RCC 7860 (cell line): ENCODE data around the gene PDE5A.

ENCODE experiments used
- DNase-seq: peaks from one replicate; pipeline ENCODE4 v3.0.0-alpha.2; 2015; ENCODE audit warnings: low spot score
- FAIRE-seq: peaks from 2 replicates; lab custom pipeline; 2012; peaks lifted over from hg19 to GRCh38; lab: Jason Lieb, UNC

The PDE5A gene

DNA sequence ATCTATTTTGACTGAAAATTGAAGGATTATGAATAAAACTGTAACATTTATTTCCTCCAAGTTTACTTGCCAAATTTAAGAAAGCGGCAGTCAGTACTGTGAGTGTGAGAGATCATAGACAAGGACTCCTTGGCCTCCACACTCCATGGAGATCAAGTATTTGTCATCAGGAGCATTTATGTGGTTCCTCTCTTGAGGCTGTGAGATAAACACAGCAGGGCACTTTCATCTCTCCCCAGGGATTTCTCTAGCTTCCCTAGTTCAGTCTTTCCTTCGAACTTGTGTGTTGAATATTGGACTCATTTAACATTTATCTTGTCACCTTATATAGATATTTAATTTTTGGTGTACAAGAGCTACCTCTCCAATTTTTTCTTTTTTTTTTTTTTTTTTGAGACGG lies 40.8 kb downstream of the PDE5A start:
- FAIRE-seq (no peak), DNase-seq (no peak)

DNA sequence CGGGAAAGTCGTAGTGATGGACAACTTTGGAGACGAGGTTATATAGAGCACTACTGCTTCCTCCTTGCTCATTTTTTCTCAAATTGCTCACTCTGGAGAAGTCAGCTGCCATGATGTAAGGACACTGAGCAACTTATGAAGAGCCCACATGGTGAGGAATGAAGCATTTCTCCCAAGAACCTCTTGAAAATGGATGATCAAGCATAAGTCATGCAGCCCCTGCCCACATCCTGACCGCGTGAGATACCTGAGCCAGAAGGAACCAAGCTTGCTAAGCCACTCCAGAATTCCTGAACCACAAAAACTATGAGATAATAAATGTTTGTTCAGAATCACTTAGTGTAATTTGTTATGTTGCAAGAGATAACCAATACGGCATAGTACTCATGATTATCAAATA lies 42.8 kb downstream of the PDE5A start:
- DNase-seq (peak; percentile 33), FAIRE-seq (no peak)

DNA sequence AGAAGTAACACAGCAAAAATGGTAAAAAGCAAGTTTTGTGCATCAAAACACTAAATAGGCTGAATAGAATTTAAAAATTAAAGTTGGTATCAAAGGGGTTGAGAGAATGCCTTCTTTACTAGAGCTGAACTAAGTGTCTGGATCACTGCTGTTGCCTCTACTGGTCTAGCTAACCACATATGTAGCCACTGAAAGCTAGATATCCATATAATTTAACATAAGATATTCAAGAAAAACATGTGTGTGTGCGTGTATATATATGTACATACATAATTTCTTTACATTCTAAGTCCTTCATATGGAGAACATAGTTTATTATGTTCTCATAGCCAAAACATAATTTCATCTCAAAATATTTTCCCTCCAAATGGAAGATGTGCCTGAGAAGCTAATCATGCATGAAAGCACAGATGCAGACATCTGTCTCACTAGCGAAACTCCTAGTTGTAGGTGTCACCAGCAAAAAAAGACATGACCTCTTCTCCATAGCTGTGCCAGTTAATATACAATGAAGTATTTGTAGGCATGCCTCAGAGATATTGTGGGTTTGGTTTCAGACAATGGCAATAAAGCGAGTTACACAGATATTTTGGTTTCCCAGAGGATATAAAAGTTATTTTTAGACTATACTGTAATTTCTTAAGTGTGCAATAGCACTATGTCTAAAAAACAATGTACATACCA lies 47.3 kb downstream of the PDE5A start:
- no peak for DNase-seq
- FAIRE-seq, result no peak

DNA sequence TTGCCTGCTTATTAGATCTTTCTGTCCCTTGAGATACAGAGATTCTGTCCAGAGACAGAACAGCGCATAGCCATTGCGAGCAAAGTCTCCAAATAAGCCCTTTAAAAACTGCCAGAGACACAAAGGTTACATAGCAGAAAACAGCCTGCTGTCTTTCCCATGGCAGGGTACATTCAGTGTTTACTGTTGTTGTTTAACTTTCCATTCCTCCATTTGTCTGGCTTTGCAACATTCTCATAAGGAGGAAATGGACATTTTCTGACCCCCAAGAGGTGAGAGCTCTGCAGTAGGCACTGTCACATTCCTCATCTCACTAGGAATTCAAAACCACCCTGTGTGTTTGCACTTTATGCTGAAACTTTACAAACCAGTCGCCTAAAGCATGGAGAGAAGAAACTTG lies 48.3 kb downstream of the PDE5A start:
- DNase-seq (no peak), FAIRE-seq (no peak)

- DNase-seq, result no peak
- FAIRE-seq, result no peak
Observed at GRCh38 chr4:119579823-119580222, 48.8 kb downstream of the PDE5A start.

DNA sequence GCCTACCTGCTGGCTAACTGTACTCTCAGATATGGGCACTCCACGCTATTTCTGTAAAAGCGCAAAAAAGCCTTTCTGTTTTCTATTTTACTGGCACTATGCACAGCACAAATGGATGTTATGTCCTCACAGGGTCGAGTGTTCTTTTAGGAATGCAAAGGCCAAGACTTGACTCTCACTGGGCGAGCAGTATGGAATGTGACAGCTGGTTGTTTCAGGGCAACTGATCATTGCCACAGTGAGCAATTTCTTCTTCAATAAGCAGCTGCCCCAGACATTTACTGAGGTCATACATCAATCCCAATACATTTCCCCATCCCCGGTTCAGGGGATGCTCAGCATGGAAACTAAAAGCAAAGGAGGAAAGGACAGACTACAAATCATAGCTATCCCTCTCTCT lies 58.2 kb downstream of the PDE5A start:
- no peak for FAIRE-seq
- no peak for DNase-seq

GRCh38 chr4:119564106-119564505 lies 64.5 kb downstream of the PDE5A start:
- no peak for FAIRE-seq
- DNase-seq, result no peak

DNA sequence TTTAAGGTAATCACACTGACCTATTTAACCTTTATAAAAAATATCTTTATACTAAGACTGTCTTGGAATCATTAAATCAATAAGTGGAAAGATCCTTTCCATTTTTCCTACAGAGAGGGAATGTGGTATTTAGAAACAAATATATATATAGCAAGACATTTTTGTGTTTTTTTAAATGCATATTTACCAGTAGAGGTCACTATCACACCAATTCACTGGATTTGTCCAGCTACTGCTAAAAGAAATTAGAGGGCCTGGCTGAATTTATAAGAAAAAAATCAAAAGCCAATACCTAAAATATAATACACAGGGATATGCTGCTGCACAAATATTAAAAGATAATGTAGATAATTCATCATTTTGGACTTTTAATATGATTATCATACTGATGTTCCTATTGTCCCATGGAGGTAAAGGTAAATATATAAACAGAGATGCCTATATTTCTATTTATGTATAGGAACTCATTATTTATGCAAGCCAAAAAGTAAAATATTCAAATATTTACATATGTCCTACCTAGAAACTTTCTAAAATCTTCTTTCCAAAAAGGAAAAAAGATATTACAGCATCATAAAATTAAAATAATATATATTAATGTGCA lies 69.5 kb downstream of the PDE5A start:
- peak; percentile 52 for FAIRE-seq
- DNase-seq, result peak; percentile 20

GRCh38 chr4:119550857-119551532 lies 77.6 kb downstream of the PDE5A start:
- DNase-seq (no peak), FAIRE-seq (no peak)

GRCh38 chr4:119549639-119550038 lies 79.0 kb downstream of the PDE5A start:
- DNase-seq, result no peak
- no peak for FAIRE-seq

GRCh38 chr4:119543779-119544178 lies 84.8 kb downstream of the PDE5A start:
- FAIRE-seq (no peak), DNase-seq (no peak)

DNA sequence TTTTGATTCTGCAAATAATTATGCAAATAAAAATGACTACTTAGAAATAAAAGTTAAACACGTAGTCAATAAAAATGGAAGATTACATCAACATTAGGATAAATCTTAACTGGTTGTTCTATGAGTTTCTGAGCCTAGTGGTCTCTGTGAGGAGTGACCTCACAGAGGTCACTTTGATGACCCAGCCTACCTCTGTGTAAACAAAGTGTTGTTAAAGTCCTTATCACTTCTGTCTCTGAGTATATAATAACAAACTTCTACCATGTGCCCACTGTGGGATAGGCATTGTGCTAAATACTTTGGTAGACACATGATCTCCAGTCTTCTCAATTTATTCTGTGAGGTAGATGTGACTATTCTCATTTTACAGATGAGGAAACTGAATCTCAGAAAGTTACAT lies 85.4 kb downstream of the PDE5A start:
- FAIRE-seq (no peak), DNase-seq (no peak)

- FAIRE-seq (no peak), DNase-seq (no peak)
Observed at GRCh38 chr4:119540249-119540648, 88.4 kb downstream of the PDE5A start.

DNA sequence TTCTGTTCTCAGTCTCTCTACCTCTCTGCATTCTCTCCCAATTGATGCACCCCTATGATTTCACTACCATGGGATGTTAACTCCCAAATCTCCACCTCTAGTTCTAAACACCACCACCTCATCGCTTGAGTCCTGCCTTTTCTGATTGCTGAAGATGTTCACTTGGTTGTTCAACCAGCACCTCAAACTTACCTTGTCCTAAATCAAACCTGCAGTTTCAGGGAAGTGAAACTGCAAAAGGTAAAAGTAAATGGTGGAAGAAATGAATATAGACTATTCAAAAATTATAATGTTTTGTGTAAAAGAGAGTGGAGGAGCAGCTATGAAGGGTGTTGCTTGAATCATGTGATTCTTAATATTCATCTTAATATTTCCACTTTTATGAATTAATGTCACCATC lies 91.0 kb downstream of the PDE5A start:
- FAIRE-seq (no peak), DNase-seq (no peak)

DNA sequence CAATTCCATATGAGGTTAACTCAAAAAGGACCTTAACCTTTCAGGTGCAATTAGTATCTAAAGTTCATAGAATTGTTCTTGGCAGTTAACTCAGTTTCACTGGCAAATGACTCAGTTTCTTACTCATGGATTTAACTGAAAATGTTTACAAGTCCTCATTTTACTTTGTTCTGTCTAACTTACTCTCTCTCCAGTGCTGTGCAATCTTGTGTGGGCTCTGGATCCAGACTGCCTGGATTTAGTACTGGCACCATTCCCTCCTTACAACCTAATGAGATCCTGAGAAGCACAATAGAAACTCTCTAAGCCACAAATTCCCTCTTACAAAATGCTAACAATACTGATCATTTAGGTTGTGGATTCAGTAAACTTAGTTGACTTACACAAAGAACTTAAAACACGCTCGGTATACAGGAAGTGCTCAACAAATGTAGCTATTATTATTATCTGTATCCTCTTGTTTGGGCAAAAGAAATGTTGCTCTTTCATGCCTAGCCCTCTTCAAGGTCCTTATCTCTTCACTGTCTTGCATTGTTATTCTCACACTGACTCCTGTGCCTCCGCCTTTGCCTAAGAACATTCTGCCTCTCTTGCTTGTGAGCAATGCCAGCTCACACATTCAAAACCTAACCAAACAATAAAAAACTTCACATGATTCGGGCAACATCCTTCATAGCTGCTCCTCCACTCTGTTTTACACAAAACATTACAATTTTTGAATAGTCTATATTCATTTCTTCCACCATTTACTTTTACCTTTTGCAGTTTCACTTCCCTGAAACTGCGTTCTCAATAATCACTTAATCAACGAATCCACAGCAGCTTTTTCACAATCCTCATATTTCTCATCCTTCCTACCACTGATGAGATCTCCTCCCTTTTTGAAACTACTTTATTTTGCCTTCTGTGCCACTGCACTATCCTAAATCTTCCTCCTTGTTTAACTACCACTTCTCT lies 91.8 kb downstream of the PDE5A start:
- DNase-seq (no peak), FAIRE-seq (no peak)

DNA sequence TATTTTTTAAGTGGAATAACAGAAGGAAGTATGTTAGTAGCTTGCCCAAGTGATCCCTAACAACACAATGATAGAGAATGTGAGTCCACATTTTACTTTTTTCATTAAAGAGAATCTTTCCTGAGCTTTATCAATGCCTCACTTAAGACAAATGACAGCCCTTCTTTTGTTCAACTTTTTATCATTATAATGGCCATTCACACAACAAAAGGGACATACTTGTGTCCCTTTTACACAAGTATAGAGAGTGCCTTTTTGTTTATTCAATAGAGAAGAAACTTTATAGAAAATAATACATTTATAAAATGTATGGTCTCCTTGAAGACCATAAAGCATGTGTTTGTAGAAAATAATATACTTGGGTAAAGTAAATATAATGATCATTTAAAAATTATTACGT lies 96.3 kb downstream of the PDE5A start:
- DNase-seq, result no peak
- no peak for FAIRE-seq

GRCh38 chr4:119529788-119530187 lies 98.8 kb downstream of the PDE5A start:
- FAIRE-seq (no peak), DNase-seq (no peak)

GRCh38 chr4:119526786-119527550 lies 101.6 kb downstream of the PDE5A start:
- FAIRE-seq, result no peak
- DNase-seq, result no peak

DNA sequence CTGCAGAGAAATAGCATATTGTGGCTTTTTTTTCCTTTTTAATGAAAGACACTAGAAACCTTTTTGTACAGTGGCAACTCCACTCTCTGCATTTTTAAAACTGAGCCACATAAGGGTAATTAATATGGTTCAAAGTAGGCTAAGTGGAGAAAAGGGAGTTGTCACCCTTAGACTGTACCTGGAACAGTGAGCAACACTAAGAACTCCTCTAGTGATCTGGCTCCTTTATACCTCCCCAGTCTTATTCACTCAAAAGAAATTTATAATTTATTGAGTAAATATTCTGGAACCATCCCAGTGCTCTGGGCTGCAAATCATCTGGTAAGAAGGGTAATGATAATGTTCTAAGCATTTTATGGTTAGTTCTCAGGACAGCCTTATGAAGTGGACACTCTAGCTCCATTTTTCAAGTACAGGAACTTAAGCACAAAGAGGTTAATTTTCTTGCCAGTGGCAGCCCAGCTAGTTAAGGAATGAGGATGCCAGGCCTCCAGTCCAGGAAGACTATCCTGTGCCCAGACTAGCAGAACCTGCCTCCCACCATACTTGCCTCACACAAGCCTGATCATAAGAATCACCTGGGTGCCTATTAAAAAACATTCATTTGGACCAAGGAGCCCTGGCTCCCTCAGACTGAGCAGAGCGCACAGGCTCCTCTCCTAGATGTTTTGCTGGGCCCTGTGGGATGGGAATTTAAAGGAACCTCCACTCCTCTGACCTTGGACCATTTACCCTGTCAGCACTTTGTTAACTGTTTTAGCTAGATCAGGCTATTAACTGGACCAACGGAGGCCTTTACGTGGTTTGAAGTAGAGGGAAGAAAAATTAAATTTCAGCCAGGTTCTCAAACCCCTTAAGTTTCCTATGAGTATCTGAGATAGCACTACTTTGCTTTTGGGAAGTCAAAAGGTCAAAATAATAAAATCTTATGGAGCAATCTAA lies 102.6 kb downstream of the PDE5A start:
- DNase-seq, result no peak

More for the DNA sequence above, 102.6 kb downstream of the PDE5A start:
- FAIRE-seq, result no peak
